HG03469 (cell line): ENCODE results near the gene OR1J4.

Experiments used
- ATAC-seq: cut with Tn5 transposase; IDR thresholded peaks from one replicate; pipeline ENCODE4 v1.9.1; 2021; ENCODE audit warnings: mild to moderate bottlenecking, moderate library complexity, moderate number of reproducible peaks; ENCODE audit not compliant: unreplicated experiment

Gene OR1J4

GRCh38 chr9:122567901-122568300 lies 49.0 kb downstream of the OR1J4 start:
- no peak for ATAC-seq
